H1 (cell line): ENCODE results near the gene RELCH. TPM values are rescaled to one million over a fixed set of nuclear protein-coding genes. Genes with fewer than 3 reads are reported as not detected.

Experiments
- CTCF ChIA-PET: fragments of 300-600 bp; sonication (Branson Sonifier 250); formaldehyde crosslinking; loops from one replicate; lab custom pipeline; 2021; ENCODE audit not compliant: partially characterized antibody; lab: Charles Lee
- POLR2A ChIA-PET: fragments of 300-600 bp; sonication (Branson Sonifier 250); formaldehyde crosslinking; loops from one replicate; lab custom pipeline; 2021; ENCODE audit warnings: inconsistent platforms; ENCODE audit not compliant: partially characterized antibody; lab: Charles Lee
- DNase-seq, 2 experiments: peaks; one replicate each; pipeline versions ENCODE4 v3.0.0 to v3.0.0-alpha.2; 2010 to 2022; ENCODE audit warnings: low spot score in 2 of 2, low read depth in 1 of 2, mixed read lengths in 1 of 2
- FAIRE-seq: peaks from 2 replicates; lab custom pipeline; 2011; peaks lifted over from hg19 to GRCh38; lab: Jason Lieb, UNC
- H2AFZ ChIP-seq: 2 replicates; pipeline ENCODE4 v1.8.1; 2012; ENCODE audit warnings: low read length, inconsistent platforms
- H2AK5ac ChIP-seq: 2 replicates; pipeline ENCODE4 v1.6.1; 2013; ENCODE audit warnings: low read depth, low read length
- H2BK120ac ChIP-seq: replicated peaks from 2 replicates; pipeline ENCODE3; 2013; ENCODE audit warnings: low read depth, low read length, inconsistent platforms
- H2BK12ac ChIP-seq: 2 replicates; pipeline ENCODE4 v1.6.1; 2013; ENCODE audit warnings: low read depth, low read length
- H2BK15ac ChIP-seq: 2 replicates; pipeline ENCODE4 v1.6.1; 2013; ENCODE audit warnings: low read length
- H2BK20ac ChIP-seq: 2 replicates; pipeline ENCODE4 v1.6.1; 2013; ENCODE audit warnings: low read length
- H2BK5ac ChIP-seq: 2 replicates; pipeline ENCODE4 v1.6.1; 2013; ENCODE audit warnings: low read depth, low read length
- H3K14ac ChIP-seq: 2 replicates; pipeline ENCODE4 v1.6.1; 2013; ENCODE audit warnings: inconsistent platforms; ENCODE audit not compliant: insufficient read length
- H3K18ac ChIP-seq: 2 replicates; pipeline ENCODE4 v1.6.1; 2013; ENCODE audit warnings: low read length; ENCODE audit errors: extremely low read depth
- H3K23ac ChIP-seq: 2 replicates; pipeline ENCODE4 v1.6.1; 2013; ENCODE audit warnings: inconsistent platforms; ENCODE audit not compliant: insufficient read length
- H3K23me2 ChIP-seq: 2 replicates; pipeline ENCODE4 v1.6.1; 2013; ENCODE audit warnings: low read depth, low read length
- H3K27ac ChIP-seq: 2 replicates; pipeline ENCODE4 v1.6.1; 2011; ENCODE audit warnings: low read depth, low read length, inconsistent platforms
- H3K27me3 ChIP-seq, 4 experiments: replicated peaks in 1 of 4; 1 replicate in 1 of 4; 2 replicates in 3 of 4; pipeline versions ENCODE4 v1.6.1 to v1.8.1; 2011 to 2013; ENCODE audit warnings: low read length in 3 of 4, mild to moderate bottlenecking in 3 of 4, inconsistent platforms in 2 of 4, mixed read lengths in 2 of 4, moderate library complexity in 1 of 4; ENCODE audit not compliant: control insufficient read depth in 3 of 4, insufficient read depth in 3 of 4; ENCODE audit errors: extremely low read depth in 1 of 4
- H3K36me3 ChIP-seq, 4 experiments: 2 replicates each; pipeline versions ENCODE4 v1.6.1 to v1.8.1; 2011 to 2013; ENCODE audit warnings: mild to moderate bottlenecking in 4 of 4, low read length in 3 of 4, moderate library complexity in 2 of 4, control low read depth in 1 of 4, inconsistent platforms in 1 of 4; ENCODE audit not compliant: insufficient read depth in 4 of 4, control insufficient read depth in 2 of 4
- H3K4ac ChIP-seq: replicated peaks from 2 replicates; pipeline ENCODE3; 2013; ENCODE audit warnings: low read length, low read depth, mixed read lengths, inconsistent platforms; ENCODE audit not compliant: insufficient read length
- H3K4me1 ChIP-seq, 4 experiments: replicated peaks in 1 of 4; 1 replicate in 1 of 4; 2 replicates in 3 of 4; pipeline versions ENCODE4 v1.6.1 to v1.8.1; 2011 to 2013; ENCODE audit warnings: low read length in 3 of 4, inconsistent platforms in 2 of 4, mixed read lengths in 1 of 4; ENCODE audit not compliant: insufficient read depth in 4 of 4, control insufficient read depth in 3 of 4
- H3K4me2 ChIP-seq, 2 experiments: 2 replicates each; pipeline versions ENCODE4 v1.6.1 to v1.8.1; 2011 to 2013; ENCODE audit warnings: low read depth in 2 of 2, low read length in 2 of 2, control low read depth in 1 of 2, inconsistent platforms in 1 of 2, mild to moderate bottlenecking in 1 of 2; ENCODE audit not compliant: insufficient read depth in 1 of 2
- H3K4me3 ChIP-seq, 4 experiments: fragments of 200-600, 300-600 bp in 1 of 4; sonication (generic), shearing (Covaris generic), sonication (Bioruptor Twin) in 1 of 4; 2 replicates each; pipeline versions ENCODE4 v1.5.1 to v1.8.1; 2011 to 2016; ENCODE audit warnings: low read length in 4 of 4, low read depth in 3 of 4, control low read depth in 2 of 4, inconsistent platforms in 2 of 4, mild to moderate bottlenecking in 2 of 4, mixed read lengths in 1 of 4, moderate library complexity in 1 of 4; ENCODE audit not compliant: insufficient read depth in 2 of 4; ENCODE audit errors: extremely low read depth in 1 of 4
- H3K56ac ChIP-seq: replicated peaks from 2 replicates; pipeline ENCODE3; 2013; ENCODE audit warnings: low read depth, mild to moderate bottlenecking, mixed read lengths, low read length, inconsistent platforms; ENCODE audit not compliant: insufficient read length
- H3K79me1 ChIP-seq: 2 replicates; pipeline ENCODE4 v1.6.1; 2013; ENCODE audit warnings: low read depth, low read length, control low read depth
- H3K79me2 ChIP-seq, 2 experiments: 2 replicates each; pipeline versions ENCODE4 v1.6.1 to v1.8.1; 2012 to 2013; ENCODE audit warnings: low read length in 2 of 2, mild to moderate bottlenecking in 2 of 2, inconsistent platforms in 1 of 2; ENCODE audit not compliant: insufficient read depth in 2 of 2, control insufficient read depth in 1 of 2
- H3K9ac ChIP-seq, 4 experiments: replicated peaks in 1 of 4; 1 replicate in 1 of 4; 2 replicates in 3 of 4; pipeline versions ENCODE4 v1.6.1 to v1.8.1; 2011 to 2013; ENCODE audit warnings: low read depth in 3 of 4, low read length in 3 of 4, control low read depth in 2 of 4, mild to moderate bottlenecking in 2 of 4, moderate library complexity in 2 of 4, inconsistent platforms in 1 of 4; ENCODE audit errors: extremely low read depth in 1 of 4
- H3K9me3 ChIP-seq, 2 experiments: 2 replicates each; pipeline versions ENCODE4 v1.6.1 to v1.8.1; 2012 to 2013; ENCODE audit warnings: mild to moderate bottlenecking in 2 of 2, moderate library complexity in 2 of 2, control low read depth in 1 of 2, inconsistent platforms in 1 of 2, low read depth in 1 of 2, low read length in 1 of 2, mixed read lengths in 1 of 2; ENCODE audit not compliant: insufficient read depth in 2 of 2
- H4K20me1 ChIP-seq, 2 experiments: replicated peaks in 1 of 2; 2 replicates each; pipeline versions ENCODE3 to v1.8.1; 2011 to 2013; ENCODE audit warnings: inconsistent platforms in 2 of 2, low read length in 2 of 2, mild to moderate bottlenecking in 1 of 2; ENCODE audit not compliant: insufficient read depth in 2 of 2, control insufficient read depth in 1 of 2
- H4K5ac ChIP-seq: 2 replicates; pipeline ENCODE4 v1.6.1; 2013; ENCODE audit warnings: low read length, low read depth, mixed read lengths, inconsistent platforms; ENCODE audit not compliant: insufficient read length
- H4K8ac ChIP-seq: 2 replicates; pipeline ENCODE4 v1.8.0; 2013; ENCODE audit warnings: mild to moderate bottlenecking, moderate library complexity, low read length, inconsistent platforms; ENCODE audit not compliant: insufficient read depth; ENCODE audit errors: extremely low read depth
- H4K91ac ChIP-seq: replicated peaks from 2 replicates; pipeline ENCODE3; 2013; ENCODE audit warnings: low read length, mixed read lengths, inconsistent platforms; ENCODE audit not compliant: insufficient read length
- CHD1 ChIP-seq: IDR thresholded peaks from 2 replicates; pipeline ENCODE4 v1.6.1; 2012; ENCODE audit warnings: low read depth, low read length, improper control_type of control experiment
- EZH2 ChIP-seq: fragments of 200-600 bp; sonication (generic); IDR thresholded peaks from 2 replicates; pipeline ENCODE4 v1.7.1; 2012; ENCODE audit warnings: low read depth, mild to moderate bottlenecking, moderate library complexity, low read length, inconsistent platforms; ENCODE audit not compliant: severe bottlenecking
- KDM4A ChIP-seq: IDR thresholded peaks from one replicate; pipeline ENCODE4 v1.7.1; 2012; ENCODE audit warnings: low read depth, mild to moderate bottlenecking, moderate library complexity, low read length, inconsistent platforms; ENCODE audit not compliant: severe bottlenecking
- MAFK ChIP-seq: IDR thresholded peaks from 2 replicates; pipeline ENCODE4 v1.6.1; 2012; ENCODE audit warnings: low read depth, mild to moderate bottlenecking, improper control_type of control experiment, low read length
- POLR2AphosphoS5 ChIP-seq: IDR thresholded peaks from 2 replicates; pipeline ENCODE4 v1.6.1; 2011; ENCODE audit warnings: low read depth, low read length
- SIRT6 ChIP-seq: IDR thresholded peaks from one replicate; pipeline ENCODE4 v1.7.1; 2012; ENCODE audit warnings: low read length, inconsistent platforms
- WGBS, 2 experiments: shearing (Covaris generic) in 1 of 2; methylation state at CpG; one replicate each; pipeline versions ENCODE4 v1.1.6 to v1.1.7; 2013 to 2015; ENCODE audit warnings: low lambda C conversion rate in 2 of 2, mixed read lengths in 2 of 2, inconsistent platforms in 1 of 2, low coverage in 1 of 2, missing lambda C conversion rate in 1 of 2; ENCODE audit not compliant: insufficient replicate concordance in 2 of 2, insufficient coverage in 1 of 2, insufficient read length in 1 of 2; ENCODE audit errors: extremely low coverage in 1 of 2, missing lambda C conversion rate in 1 of 2; 5-methylcytosine and 5-hydroxymethylcytosine counted together
- polyA plus RNA-seq, 7 experiments: library from polyadenylated mRNA; depleted of rRNA in 3 of 7; stranded (reverse) in 5 of 7; unstranded in 2 of 7; fragments of >200 nt in 5 of 7; fragments of 200-250 nt in 2 of 7; gene quantifications; 1 replicate in 5 of 7; 2 replicates in 1 of 7; 4 replicates in 1 of 7; pipeline versions ENCODE4 v1.2.1 to v1.2.3, GENCODE V29; 2011 to 2013; ENCODE audit warnings: missing spikeins in 2 of 7, mixed read lengths in 2 of 7
- total RNA-seq: library from RNA; stranded (reverse); fragmentation: NEBNext Ultra II Directional; extraction: Animal tissue kit (Norgen Biotek cat#: 25700); gene quantifications from 2 replicates; pipeline ENCODE4 v1.2.1, GENCODE V29; 2021

RELCH gene
- total and polyA plus RNA-seq, 2 of the 8 experiments (the other 6 are each of a cell fraction or from before 2014, with no cell fraction given), result 7.3 to 26.9 TPM

- no peak overlapping the region for H2BK15ac ChIP-seq
- H3K79me1 ChIP-seq, result no peaks in the 10 kb centered on the region; the same call in 1 of the 2 replicates
- no peak overlapping the region for H2BK20ac ChIP-seq
- no peak overlapping the region for H4K5ac ChIP-seq
- H3K27me3 ChIP-seq, result no peaks in the 10 kb centered on the region
- peaks cover 0 to 3% of the 10 kb centered on the region in 2 experiments for H4K20me1 ChIP-seq
- H3K36me3 ChIP-seq, result peaks cover 0 to 13% (median 5%) of the 10 kb centered on the region in 4 experiments; a peak in 3 of 8 replicates
- ChIA-PET CTCF (interaction anchor here (0.6 to 1.9 kb wide), 4 partner anchors 11 to 33 kb away, joined by 3 to 6 read pairs (median 4); no protein-coding TSS in a partner anchor), POLR2A (no interaction called here)
- no peak overlapping the region for H4K91ac ChIP-seq
- no peak overlapping the region for H3K56ac ChIP-seq
- H3K27ac ChIP-seq, result no peak overlapping the region
- WGBS, 2 experiments, result 76% methylated on average over 1 of the region's 1 CpG; no CpG with 5 or more reads in 1 of the 2 experiments
- H3K4me3 ChIP-seq, result no peak overlapping the region
- DNase-seq (no peak), FAIRE-seq (no peak)
- peaks cover 0 to 23% of the 10 kb centered on the region in 2 experiments; a peak in 2 of 4 replicates for H3K79me2 ChIP-seq
- no peaks in the 10 kb centered on the region for H3K4me1 ChIP-seq
- H2BK5ac ChIP-seq, result no peak overlapping the region
- H3K23ac ChIP-seq, result no peak overlapping the region
- no peak overlapping the region for H3K4me2 ChIP-seq
- H2BK120ac ChIP-seq, result no peak overlapping the region
- H3K18ac ChIP-seq, result no peak overlapping the region
- H2AFZ ChIP-seq, result no peak overlapping the region
- no peak for TF ChIP-seq KDM4A
- no peak for TF ChIP-seq EZH2
- no peak for TF ChIP-seq SIRT6
- TF ChIP-seq MAFK, result no peak
- TF ChIP-seq CHD1, result no peak
- TF ChIP-seq POLR2AphosphoS5, result no peak
- H3K4ac ChIP-seq, result no peak overlapping the region
- no peak overlapping the region for H3K14ac ChIP-seq
- no peak overlapping the region for H3K9ac ChIP-seq
- H4K8ac ChIP-seq, result no peak overlapping the region
- no peaks in the 10 kb centered on the region for H3K9me3 ChIP-seq
- no peak overlapping the region for H2BK12ac ChIP-seq
- H3K23me2 ChIP-seq, result no peaks in the 10 kb centered on the region
- no peak overlapping the region for H2AK5ac ChIP-seq
Observed at GRCh38 chr18:62214790-62215189, 27.7 kb downstream of the RELCH start.
